Activated CD8-positive, alpha-beta T cell treated with anti-CD3 and anti-CD28 coated beads, Interleukin-2, amount 10 ng/mL, durations not matched to agents 7 days and 5 days (primary cell): ENCODE data around the gene CCNE1. TPM values are rescaled to one million over a fixed set of nuclear protein-coding genes. Genes with fewer than 3 reads are reported as not detected.

Source experiments
- ATAC-seq: fragments of 150-1000 bp; cut with Tn5 transposase; one replicate; pipeline ENCODE4 v1.10.0; 2021; ENCODE audit warnings: moderate library complexity
- CTCF ChIA-PET: fragments of 350-600 bp; sonication (Branson Sonifier 250); formaldehyde crosslinking; loops from one replicate; lab custom pipeline; 2021; ENCODE audit warnings: antibody characterized with exemption; lab: Charles Lee
- POLR2A ChIA-PET: fragments of 350-600 bp; sonication (Branson Sonifier 250); formaldehyde crosslinking; loops from one replicate; lab custom pipeline; 2021; ENCODE audit warnings: antibody characterized with exemption; lab: Charles Lee
- DNase-seq: peaks from one replicate; pipeline ENCODE4 v3.0.0-alpha.2; 2020
- H3K27ac Mint-ChIP-seq: one replicate; pipeline ENCODE4 v1.8.0; 2021; ENCODE audit warnings: mild to moderate bottlenecking, mixed read lengths
- H3K27me3 Mint-ChIP-seq: one replicate; pipeline ENCODE4 v1.8.0; 2021; ENCODE audit warnings: low read depth, mixed read lengths
- H3K36me3 Mint-ChIP-seq: one replicate; pipeline ENCODE4 v1.8.0; 2021; ENCODE audit warnings: low read depth, mixed read lengths
- H3K4me1 Mint-ChIP-seq: one replicate; pipeline ENCODE4 v1.8.0; 2021; ENCODE audit warnings: low read depth, mixed read lengths
- H3K4me3 Mint-ChIP-seq: one replicate; pipeline ENCODE4 v1.8.0; 2021; ENCODE audit warnings: mild to moderate bottlenecking, mixed read lengths
- H3K9me3 Mint-ChIP-seq: one replicate; pipeline ENCODE4 v1.8.0; 2022; ENCODE audit warnings: mixed read lengths; ENCODE audit not compliant: insufficient read depth
- total RNA-seq, 2 experiments: library from RNA; stranded (reverse); gene quantifications; one replicate each; pipeline ENCODE4 v1.2.3, GENCODE V29; 2021

CCNE1 gene
- total RNA-seq, 2 experiments from 2014 or later = 38.7 to 39.2 TPM

DNA sequence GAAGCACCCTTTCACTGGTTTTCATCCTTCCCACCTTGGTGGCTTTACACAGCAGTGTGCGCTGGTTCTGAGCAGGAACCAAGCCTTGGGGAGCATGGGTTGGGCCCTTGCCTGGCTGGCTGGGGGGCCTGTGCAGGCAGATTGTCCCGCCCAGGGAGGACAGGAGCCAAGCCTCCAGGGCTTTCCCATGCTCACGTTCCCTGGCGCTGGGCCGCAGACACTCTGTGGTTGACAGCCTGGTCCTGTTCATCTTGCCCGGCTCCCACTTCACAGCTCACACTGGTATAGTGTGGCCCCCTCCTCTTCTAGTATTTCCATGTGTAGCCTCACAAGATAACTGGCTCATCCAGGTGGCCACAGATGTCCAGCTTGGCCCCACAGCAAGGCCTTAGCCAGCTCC, 4.6 kb upstream of the CCNE1 start:
- DNase-seq (no peak), ATAC-seq (no peak)
- ChIA-PET POLR2A (no interaction called here), CTCF (interaction anchor here (1.3 kb wide), 1 partner anchor 51 kb away, joined by 4 read pairs; no protein-coding TSS in a partner anchor)
- Mint-ChIP-seq H3K4me1 (peaks cover 14% of the 10 kb centered on the region), H3K9me3 (no peaks in the 10 kb centered on the region), H3K4me3 (no peak overlapping the region), H3K27ac (no peak overlapping the region), H3K36me3 (peaks cover 6% of the 10 kb centered on the region), H3K27me3 (no peaks in the 10 kb centered on the region)

DNA sequence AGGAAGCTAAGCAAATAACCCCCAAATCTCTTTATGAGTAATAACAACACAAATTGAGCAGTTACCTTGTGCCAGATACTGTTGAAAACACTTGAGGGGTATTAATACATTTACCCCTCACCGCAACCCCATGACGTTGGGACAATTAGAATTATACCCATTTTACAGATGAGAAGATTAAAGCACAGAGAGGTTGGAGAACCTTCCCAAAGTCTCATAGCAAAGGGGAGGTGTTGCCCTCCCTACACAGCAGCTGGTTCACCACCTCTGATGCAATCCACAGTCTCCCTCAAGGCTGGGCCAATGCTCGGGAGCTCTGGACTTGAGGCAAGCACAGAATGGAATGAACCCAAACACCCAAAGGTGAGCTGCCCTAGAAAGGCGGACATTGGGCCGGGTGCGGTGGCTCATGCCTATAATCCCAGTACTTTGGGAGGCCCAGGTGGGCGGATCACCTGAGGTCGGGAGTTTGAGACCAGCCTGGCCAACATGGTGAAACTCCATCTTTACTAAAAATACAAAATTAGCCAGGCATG, 3.9 kb upstream of the CCNE1 start:
- no peak overlapping the region for H3K27ac Mint-ChIP-seq
- peaks cover 10% of the 10 kb centered on the region for H3K36me3 Mint-ChIP-seq
- ChIA-PET CTCF (no interaction called here), POLR2A (no interaction called here)
- H3K4me1 Mint-ChIP-seq = peaks cover 18% of the 10 kb centered on the region
- H3K4me3 Mint-ChIP-seq = no peak overlapping the region
- H3K9me3 Mint-ChIP-seq = no peaks in the 10 kb centered on the region
- no peaks in the 10 kb centered on the region for H3K27me3 Mint-ChIP-seq
- ATAC-seq = no peak
- DNase-seq = no peak

DNA sequence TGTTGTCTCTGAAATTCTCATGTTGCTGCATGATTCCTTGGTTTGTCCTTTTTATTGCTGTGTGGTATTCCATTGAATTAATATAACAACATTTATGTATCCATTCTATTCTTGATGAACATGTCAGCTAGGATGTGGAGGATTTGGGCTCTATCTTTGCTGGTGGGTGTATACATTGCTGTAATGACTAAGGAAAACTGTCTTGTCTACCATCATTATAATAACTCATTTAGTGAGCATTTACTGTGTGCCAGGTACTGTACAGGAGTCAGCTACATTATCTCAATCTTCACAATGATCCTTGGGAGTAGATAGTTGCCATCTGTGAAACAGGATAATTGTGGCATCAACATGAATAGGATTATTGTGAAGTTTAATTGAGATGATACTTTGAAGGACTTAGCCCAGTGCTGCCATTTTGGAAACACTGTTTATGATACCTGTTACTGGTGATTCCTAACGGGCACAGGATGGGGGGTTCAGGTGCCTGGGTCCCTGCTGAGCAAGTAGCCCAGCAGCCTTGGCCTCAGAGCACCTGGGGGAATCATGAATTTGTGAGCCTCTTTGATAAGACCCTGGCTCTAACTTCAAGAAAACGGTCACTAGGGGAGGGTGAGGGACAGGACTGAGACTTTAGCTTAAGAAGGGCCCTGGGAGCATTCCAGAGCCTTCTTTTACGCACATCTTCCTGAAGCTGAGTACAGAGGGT, 1.8 kb upstream of the CCNE1 start:
- ChIA-PET POLR2A (interaction anchor here (1.5 kb wide), 1 partner anchor 36 kb away, joined by 6 read pairs; no protein-coding TSS in a partner anchor), CTCF (no interaction called here)

DNA sequence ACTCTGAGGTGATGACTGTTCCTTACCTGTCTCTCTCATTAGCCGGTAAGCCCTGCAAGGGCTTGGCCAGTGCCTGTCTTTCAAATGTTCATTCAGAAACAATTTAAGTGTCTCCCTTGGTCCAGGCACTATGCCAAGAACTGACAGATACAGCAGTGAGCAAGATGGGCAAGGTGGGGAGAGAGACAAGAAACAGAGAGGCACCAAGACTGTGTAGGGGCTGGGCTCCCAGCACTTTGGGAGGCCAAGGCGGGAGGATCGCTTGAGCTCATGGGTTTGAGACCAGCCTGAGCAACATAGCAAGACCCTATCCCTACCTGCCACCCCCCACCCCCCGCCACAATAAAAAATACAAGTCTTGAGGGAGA, 1.3 kb upstream of the CCNE1 start:
- DNase-seq (no peak), ATAC-seq (no peak)
- H3K27ac Mint-ChIP-seq = peak overlapping the region; percentile 86
- peak overlapping the region; percentile 76 for H3K4me3 Mint-ChIP-seq
- no peaks in the 10 kb centered on the region for H3K27me3 Mint-ChIP-seq
- ChIA-PET POLR2A (interaction anchor here (1.5 kb wide), 1 partner anchor 35 kb away, joined by 6 read pairs; no protein-coding TSS in a partner anchor), CTCF (no interaction called here)
- H3K9me3 Mint-ChIP-seq = no peaks in the 10 kb centered on the region
- peaks cover 35% of the 10 kb centered on the region for H3K4me1 Mint-ChIP-seq
- H3K36me3 Mint-ChIP-seq = peaks cover 34% of the 10 kb centered on the region

More for the DNA sequence above, 1.8 kb upstream of the CCNE1 start:
- H3K4me3 Mint-ChIP-seq = peak overlapping the region; percentile 76
- H3K36me3 Mint-ChIP-seq = peaks cover 28% of the 10 kb centered on the region
- peak overlapping the region; percentile 86 for H3K27ac Mint-ChIP-seq
- ATAC-seq = no peak
- H3K27me3 Mint-ChIP-seq = no peaks in the 10 kb centered on the region
- peaks cover 30% of the 10 kb centered on the region for H3K4me1 Mint-ChIP-seq
- no peak for DNase-seq
- no peaks in the 10 kb centered on the region for H3K9me3 Mint-ChIP-seq

DNA sequence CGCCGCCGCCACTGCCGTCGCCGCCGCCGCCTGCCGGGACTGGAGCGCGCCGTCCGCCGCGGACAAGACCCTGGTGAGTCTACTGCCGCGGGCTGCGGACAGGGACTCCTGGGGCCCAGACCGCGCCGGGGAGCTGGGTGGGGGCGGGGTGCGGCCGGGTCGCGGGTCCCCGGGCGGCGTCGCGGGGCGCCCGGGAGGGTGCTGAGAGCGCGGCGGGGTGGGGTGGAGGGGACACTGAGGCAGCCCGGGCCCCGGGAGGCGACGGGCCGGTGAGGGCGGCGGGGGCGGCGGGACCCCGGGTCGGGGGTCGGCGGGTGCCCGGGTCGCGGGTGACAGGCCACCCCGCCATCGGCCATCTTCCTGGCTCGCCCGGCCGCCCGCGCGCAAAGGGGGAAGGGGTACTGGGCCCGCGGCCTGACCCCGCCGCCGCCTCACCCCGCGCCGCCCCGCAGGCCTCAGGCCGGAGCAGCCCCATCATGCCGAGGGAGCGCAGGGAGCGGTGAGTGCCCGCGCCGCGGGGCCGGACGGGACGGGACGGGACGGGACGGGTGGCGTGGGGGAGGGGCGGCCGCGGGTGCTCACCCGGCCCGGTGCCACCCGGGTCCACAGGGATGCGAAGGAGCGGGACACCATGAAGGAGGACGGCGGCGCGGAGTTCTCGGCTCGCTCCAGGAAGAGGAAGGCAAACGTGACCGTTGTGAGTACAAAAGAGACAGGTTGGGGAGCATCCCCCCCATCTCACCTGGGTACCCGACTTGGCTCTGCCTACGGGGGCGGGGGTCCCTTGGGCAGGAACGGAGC, 489 bp downstream of the CCNE1 start:
- DNase-seq (peak; percentile 32), ATAC-seq (peak; percentile 3)
- Mint-ChIP-seq H3K27ac (peak overlapping the region; percentile 79), H3K4me1 (peaks cover 35% of the 10 kb centered on the region), H3K9me3 (no peaks in the 10 kb centered on the region), H3K27me3 (no peaks in the 10 kb centered on the region), H3K4me3 (peak overlapping the region; percentile 90), H3K36me3 (peaks cover 40% of the 10 kb centered on the region)
- ChIA-PET CTCF (no interaction called here), POLR2A (interaction anchor here (1.3 kb wide), 1 partner anchor 17 kb away, joined by 3 read pairs; no protein-coding TSS in a partner anchor)

DNA sequence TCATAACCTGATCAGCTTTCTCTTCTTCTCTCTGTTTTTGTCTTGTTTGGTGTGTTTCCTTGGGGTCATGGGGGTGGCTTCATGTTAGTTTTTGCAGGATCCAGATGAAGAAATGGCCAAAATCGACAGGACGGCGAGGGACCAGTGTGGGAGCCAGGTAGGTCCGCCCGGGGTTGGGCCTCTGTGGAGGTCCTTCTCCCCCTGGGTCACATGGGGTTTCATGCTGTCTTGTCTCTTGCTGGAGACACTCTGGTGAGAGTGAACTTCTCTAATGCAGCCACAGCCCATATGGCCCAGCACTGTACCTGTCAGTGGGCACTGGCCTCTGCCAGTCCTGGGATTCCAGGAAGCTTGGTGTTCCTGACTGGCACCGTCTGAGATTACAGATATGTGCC, 1.1 kb downstream of the CCNE1 start:
- Mint-ChIP-seq H3K9me3 (no peaks in the 10 kb centered on the region), H3K27me3 (no peaks in the 10 kb centered on the region), H3K27ac (peak overlapping the region; percentile 79), H3K4me3 (peak overlapping the region; percentile 90), H3K4me1 (peaks cover 35% of the 10 kb centered on the region), H3K36me3 (peaks cover 44% of the 10 kb centered on the region)
- no peak for DNase-seq
- ChIA-PET POLR2A (interaction anchor here (1.3 to 3.3 kb wide), 2 partner anchors 16 to 17 kb away, joined by 3 to 9 read pairs; no protein-coding TSS in a partner anchor), CTCF (interaction anchor here (0.7 kb wide), 1 partner anchor 202 kb away, joined by 3 read pairs; no protein-coding TSS in a partner anchor)
- ATAC-seq = no peak

DNA sequence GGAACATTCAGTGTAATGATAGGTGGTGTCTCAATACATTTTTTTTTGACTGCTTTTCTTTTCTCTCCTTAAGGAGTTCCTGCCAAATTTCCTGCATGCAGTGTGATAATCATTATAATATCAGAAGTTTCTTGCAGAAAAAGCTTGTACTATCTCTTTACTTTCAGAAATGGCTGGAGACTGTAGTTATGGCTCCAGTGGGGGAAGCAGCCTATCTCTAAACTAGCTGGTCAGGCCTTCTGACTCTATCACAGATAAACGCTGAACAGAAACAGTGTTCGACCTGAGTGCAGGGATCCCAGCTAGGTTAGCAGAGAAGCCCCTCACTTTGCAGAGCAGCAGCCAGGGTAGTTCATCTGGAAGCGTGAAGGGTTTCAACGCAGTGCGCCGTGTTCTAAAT, 1.9 kb downstream of the CCNE1 start:
- ATAC-seq (no peak), DNase-seq (no peak)
- no peaks in the 10 kb centered on the region for H3K27me3 Mint-ChIP-seq
- peaks cover 35% of the 10 kb centered on the region for H3K4me1 Mint-ChIP-seq
- H3K36me3 Mint-ChIP-seq = peaks cover 47% of the 10 kb centered on the region
- no peak overlapping the region for H3K27ac Mint-ChIP-seq
- peak overlapping the region; percentile 90 for H3K4me3 Mint-ChIP-seq
- CTCF ChIA-PET = interaction anchor here (0.7 to 1.7 kb wide), 3 partner anchors 44 to 203 kb away, joined by 3 to 6 read pairs (median 4); no protein-coding TSS in a partner anchor
- no peaks in the 10 kb centered on the region for H3K9me3 Mint-ChIP-seq
- POLR2A ChIA-PET = interaction anchor here (1.5 to 3.3 kb wide), 2 partner anchors 15 to 37 kb away, joined by 5 to 9 read pairs; no protein-coding TSS in a partner anchor

DNA sequence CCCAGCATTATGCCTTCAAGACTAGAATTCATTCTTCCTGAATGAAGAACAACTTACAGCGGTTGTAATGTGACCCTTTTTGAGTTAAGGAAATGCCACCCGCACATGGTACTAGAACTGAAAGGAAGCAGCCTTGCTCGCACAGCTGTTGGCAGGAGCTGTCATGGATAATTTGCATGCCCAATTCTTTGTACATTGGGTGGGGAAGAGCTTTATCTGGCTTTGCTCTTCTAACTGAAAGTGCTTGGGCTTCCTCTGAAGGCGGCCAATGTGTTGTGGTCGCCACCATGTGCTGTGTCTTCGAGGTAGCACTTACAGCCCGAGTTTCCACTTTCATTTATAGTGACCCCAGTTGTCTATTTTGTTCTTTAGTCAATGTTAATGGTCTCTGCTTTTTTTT, 3.4 kb downstream of the CCNE1 start:
- CTCF ChIA-PET = interaction anchor here (0.7 to 1.4 kb wide), 4 partner anchors 15 to 171 kb away, joined by 3 to 5 read pairs (median 3); no protein-coding TSS in a partner anchor
- no peak overlapping the region for H3K27ac Mint-ChIP-seq
- H3K4me3 Mint-ChIP-seq = no peak overlapping the region
- peaks cover 50% of the 10 kb centered on the region for H3K36me3 Mint-ChIP-seq
- H3K9me3 Mint-ChIP-seq = no peaks in the 10 kb centered on the region
- DNase-seq (no peak), ATAC-seq (no peak)
- peaks cover 30% of the 10 kb centered on the region for H3K4me1 Mint-ChIP-seq
- POLR2A ChIA-PET = interaction anchor here (1.1 to 3.3 kb wide), 3 partner anchors 14 to 55 kb away, joined by 4 to 9 read pairs (median 7); no protein-coding TSS in a partner anchor
- no peaks in the 10 kb centered on the region for H3K27me3 Mint-ChIP-seq

DNA sequence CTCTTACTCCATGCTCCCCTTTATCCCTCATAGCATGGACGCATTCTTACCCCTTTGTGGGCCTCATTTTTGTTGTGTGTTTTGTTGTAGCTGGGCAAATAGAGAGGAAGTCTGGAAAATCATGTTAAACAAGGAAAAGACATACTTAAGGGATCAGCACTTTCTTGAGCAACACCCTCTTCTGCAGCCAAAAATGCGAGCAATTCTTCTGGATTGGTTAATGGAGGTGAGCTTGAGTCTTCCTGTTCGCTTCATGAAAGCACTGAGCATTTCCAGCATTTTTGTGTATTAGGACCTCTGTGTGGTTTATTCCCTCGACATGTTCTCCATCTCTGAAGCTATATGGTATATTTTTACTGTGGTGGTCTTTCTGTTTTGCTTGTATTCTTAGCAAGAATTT, 5.5 kb downstream of the CCNE1 start:
- Mint-ChIP-seq H3K27me3 (no peaks in the 10 kb centered on the region), H3K27ac (no peak overlapping the region), H3K9me3 (no peaks in the 10 kb centered on the region), H3K4me3 (no peak overlapping the region), H3K36me3 (peaks cover 70% of the 10 kb centered on the region), H3K4me1 (peaks cover 25% of the 10 kb centered on the region)
- DNase-seq = no peak
- POLR2A ChIA-PET = no interaction called here
- ATAC-seq = no peak
- CTCF ChIA-PET = interaction anchor here (1.1 to 3.2 kb wide), 2 partner anchors 12 to 87 kb away, joined by 3 to 12 read pairs; no protein-coding TSS in a partner anchor

DNA sequence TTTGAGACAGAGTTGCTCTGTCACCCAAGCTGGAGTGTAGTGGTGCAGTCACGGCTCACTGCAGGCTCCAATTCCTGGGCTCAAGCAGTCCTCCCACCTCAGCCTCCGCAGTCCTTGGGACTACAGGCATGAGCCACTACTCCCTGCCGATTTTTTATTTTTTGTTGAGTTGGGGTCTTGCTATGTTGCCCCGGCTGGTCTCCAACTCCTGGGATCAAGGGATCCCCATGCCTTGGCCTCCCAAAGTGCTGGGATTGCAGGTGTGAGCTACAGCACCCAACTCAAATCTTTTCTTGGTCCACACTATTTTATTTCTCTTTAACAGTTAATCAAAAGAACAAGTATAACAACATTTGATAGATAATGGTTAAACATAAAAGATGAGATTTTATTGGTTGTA, 7.5 kb downstream of the CCNE1 start:
- no peak overlapping the region for H3K27ac Mint-ChIP-seq
- H3K36me3 Mint-ChIP-seq = peaks cover 65% of the 10 kb centered on the region
- H3K27me3 Mint-ChIP-seq = no peaks in the 10 kb centered on the region
- ChIA-PET CTCF (interaction anchor here (3.2 kb wide), 1 partner anchor 10 kb away, joined by 12 read pairs; no protein-coding TSS in a partner anchor), POLR2A (interaction anchor here (2.4 kb wide), 1 partner anchor 10 kb away, joined by 9 read pairs; no protein-coding TSS in a partner anchor)
- DNase-seq (no peak), ATAC-seq (no peak)
- peaks cover 12% of the 10 kb centered on the region for H3K4me1 Mint-ChIP-seq
- no peaks in the 10 kb centered on the region for H3K9me3 Mint-ChIP-seq
- H3K4me3 Mint-ChIP-seq = no peak overlapping the region

DNA sequence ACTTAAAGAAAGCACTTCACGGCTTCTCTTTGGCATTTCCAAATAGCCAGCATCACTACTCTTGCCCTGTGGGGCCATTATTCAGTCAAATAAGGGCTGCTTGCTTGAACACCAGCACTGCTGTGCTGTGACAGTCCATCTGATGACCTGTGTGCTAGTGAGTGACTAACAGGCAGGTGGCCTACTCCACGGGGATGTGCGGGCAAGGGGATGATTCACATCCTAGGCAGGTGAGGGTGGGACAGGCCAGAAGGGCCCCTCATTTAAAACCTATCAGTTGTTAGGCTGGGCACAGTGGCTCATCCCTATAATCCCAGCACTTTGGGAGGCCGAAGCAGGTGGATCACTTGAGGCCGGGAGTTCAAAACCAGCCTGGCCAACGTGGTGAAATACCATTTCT, 8.2 kb downstream of the CCNE1 start:
- no peak overlapping the region for H3K4me3 Mint-ChIP-seq
- H3K9me3 Mint-ChIP-seq = no peaks in the 10 kb centered on the region
- H3K27me3 Mint-ChIP-seq = no peaks in the 10 kb centered on the region
- peaks cover 63% of the 10 kb centered on the region for H3K36me3 Mint-ChIP-seq
- CTCF ChIA-PET = interaction anchor here (1.0 to 3.2 kb wide), 2 partner anchors 9 to 38 kb away, joined by 3 to 12 read pairs; no protein-coding TSS in a partner anchor
- POLR2A ChIA-PET = interaction anchor here (0.6 to 2.4 kb wide), 2 partner anchors 9 to 28 kb away, joined by 3 to 9 read pairs; no protein-coding TSS in a partner anchor
- H3K27ac Mint-ChIP-seq = no peak overlapping the region
- peaks cover 5% of the 10 kb centered on the region for H3K4me1 Mint-ChIP-seq
- no peak for DNase-seq
- no peak for ATAC-seq
